T-helper 2 cell treated with Interferon-gamma antibody and Interleukin-4, amounts not matched to agents 5 μg/mL and 100 μg/mL, for 36 hours (primary cell): ENCODE measurements around the gene P4HA1.
"Not testable (repeated sequence)": the region's sequence is repeated elsewhere in the genome, so short reads cannot be mapped to it uniquely, and the experiment has no call there.

Source experiments
- DNase-seq: peaks from one replicate; pipeline ENCODE4 v3.0.0; 2021; ENCODE audit warnings: low spot score
- H3K27ac Mint-ChIP-seq: one replicate; pipeline ENCODE4 v1.8.0; 2021; ENCODE audit warnings: mild to moderate bottlenecking, mixed read lengths
- H3K27me3 Mint-ChIP-seq: one replicate; pipeline ENCODE4 v1.8.0; 2021; ENCODE audit warnings: low read depth, mixed read lengths
- H3K36me3 Mint-ChIP-seq: one replicate; pipeline ENCODE4 v1.8.0; 2021; ENCODE audit warnings: low read depth, mixed read lengths
- H3K4me1 Mint-ChIP-seq: one replicate; pipeline ENCODE4 v1.8.0; 2021; ENCODE audit warnings: low read depth, mixed read lengths
- H3K4me3 Mint-ChIP-seq: one replicate; pipeline ENCODE4 v1.8.0; 2022; ENCODE audit warnings: mild to moderate bottlenecking, moderate library complexity, mixed read lengths
- H3K9me3 Mint-ChIP-seq: one replicate; pipeline ENCODE4 v1.8.0; 2021; ENCODE audit warnings: mixed read lengths

P4HA1 gene

GRCh38 chr10:73043766-73044377 lies 52.8 kb downstream of the P4HA1 start:
- Mint-ChIP-seq H3K27ac (no peak overlapping the region), H3K36me3 (peaks cover 30% of the 10 kb centered on the region)

GRCh38 chr10:73043319-73043718 lies 53.3 kb downstream of the P4HA1 start:
- Mint-ChIP-seq H3K4me3 (no peak overlapping the region), H3K4me1 (peaks cover 8% of the 10 kb centered on the region), H3K36me3 (peaks cover 30% of the 10 kb centered on the region), H3K27me3 (no peaks in the 10 kb centered on the region), H3K27ac (no peak overlapping the region), H3K9me3 (no peaks in the 10 kb centered on the region)
- DNase-seq: no peak

More at GRCh38 chr10:73043766-73044377, 52.8 kb downstream of the P4HA1 start:
- Mint-ChIP-seq H3K4me3 (no peak overlapping the region), H3K4me1 (peaks cover 8% of the 10 kb centered on the region), H3K9me3 (no peaks in the 10 kb centered on the region), H3K27me3 (no peaks in the 10 kb centered on the region)
- DNase-seq: no peak

- Mint-ChIP-seq H3K27me3 (no peaks in the 10 kb centered on the region), H3K4me1 (peaks cover 8% of the 10 kb centered on the region)
These were observed 54.5 kb downstream of the P4HA1 start for GRCh38 chr10:73042130-73042529.

GRCh38 chr10:73039635-73040034 lies 57.0 kb downstream of the P4HA1 start:
- no peak for DNase-seq
- H3K27me3 Mint-ChIP-seq: no peaks in the 10 kb centered on the region
- no peaks in the 10 kb centered on the region for H3K9me3 Mint-ChIP-seq
- H3K27ac Mint-ChIP-seq: no peak overlapping the region
- H3K4me1 Mint-ChIP-seq: peaks cover 2% of the 10 kb centered on the region
- no peak overlapping the region for H3K4me3 Mint-ChIP-seq
- H3K36me3 Mint-ChIP-seq: peaks cover 22% of the 10 kb centered on the region

More at GRCh38 chr10:73042130-73042529, 54.5 kb downstream of the P4HA1 start:
- DNase-seq: no peak
- no peak overlapping the region for H3K27ac Mint-ChIP-seq
- no peaks in the 10 kb centered on the region for H3K9me3 Mint-ChIP-seq
- H3K36me3 Mint-ChIP-seq: peaks cover 29% of the 10 kb centered on the region
- H3K4me3 Mint-ChIP-seq: no peak overlapping the region

DNA sequence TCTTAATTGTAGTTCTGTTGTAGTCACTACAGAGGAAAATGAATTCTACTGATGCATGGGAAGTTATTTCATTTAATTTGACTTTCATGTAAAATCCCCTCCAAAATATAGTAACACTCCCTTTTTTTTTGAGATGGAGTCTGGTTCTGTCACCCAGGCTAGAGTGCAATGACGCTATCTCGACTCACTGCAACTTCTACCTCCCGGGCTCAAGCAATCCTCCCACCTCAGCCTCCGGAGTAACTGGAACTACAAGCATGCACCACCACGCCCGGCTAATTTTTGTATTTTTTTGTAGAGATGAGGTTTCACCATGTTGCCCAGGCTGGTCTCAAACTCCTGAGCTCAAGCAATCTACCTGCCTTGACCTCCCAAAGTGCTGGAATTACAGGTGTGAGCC lies 60.4 kb downstream of the P4HA1 start:
- not testable (repeated sequence) for H3K27me3 Mint-ChIP-seq, H3K9me3 Mint-ChIP-seq, H3K27ac Mint-ChIP-seq, DNase-seq, H3K4me3 Mint-ChIP-seq, H3K4me1 Mint-ChIP-seq
- peaks cover 29% of the 10 kb centered on the region for H3K36me3 Mint-ChIP-seq

DNA sequence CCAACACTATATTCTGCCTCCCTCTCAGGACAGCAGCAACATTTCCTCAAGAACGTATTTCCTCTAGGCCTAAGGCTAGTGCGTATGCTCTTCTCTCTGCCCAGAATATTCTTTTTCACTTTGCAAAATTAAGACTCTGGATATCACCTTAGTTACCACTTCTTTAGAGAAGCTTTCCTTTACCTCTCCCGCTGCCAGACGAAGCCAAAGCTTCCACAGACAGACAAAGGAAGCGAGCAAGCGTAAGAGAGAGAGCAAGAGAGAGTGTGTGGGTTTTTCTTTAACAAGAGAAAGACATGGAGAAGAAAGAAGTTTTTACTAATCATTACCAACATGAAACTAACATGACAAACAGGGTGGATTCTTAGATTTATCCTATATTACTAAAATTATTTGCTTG lies 64.1 kb downstream of the P4HA1 start:
- Mint-ChIP-seq H3K27me3 (no peaks in the 10 kb centered on the region), H3K27ac (no peak overlapping the region), H3K36me3 (peaks cover 39% of the 10 kb centered on the region)

GRCh38 chr10:73026623-73027022 lies 70.0 kb downstream of the P4HA1 start:
- H3K4me1 Mint-ChIP-seq: peaks cover 25% of the 10 kb centered on the region
- peaks cover 61% of the 10 kb centered on the region for H3K36me3 Mint-ChIP-seq

More for the DNA sequence above, 64.1 kb downstream of the P4HA1 start:
- Mint-ChIP-seq H3K4me3 (no peak overlapping the region), H3K4me1 (no peaks in the 10 kb centered on the region), H3K9me3 (no peaks in the 10 kb centered on the region)
- no peak for DNase-seq

GRCh38 chr10:73023455-73024070 lies 73.1 kb downstream of the P4HA1 start:
- H3K27ac Mint-ChIP-seq: peak overlapping the region; percentile 37
- not testable (repeated sequence) for H3K9me3 Mint-ChIP-seq, DNase-seq, H3K4me3 Mint-ChIP-seq, H3K27me3 Mint-ChIP-seq
- peaks cover 38% of the 10 kb centered on the region for H3K4me1 Mint-ChIP-seq
- peaks cover 84% of the 10 kb centered on the region for H3K36me3 Mint-ChIP-seq

More at GRCh38 chr10:73026623-73027022, 70.0 kb downstream of the P4HA1 start:
- H3K9me3 Mint-ChIP-seq, H3K27me3 Mint-ChIP-seq, DNase-seq, H3K27ac Mint-ChIP-seq, H3K4me3 Mint-ChIP-seq: not testable (repeated sequence)

GRCh38 chr10:73022961-73023360 lies 73.7 kb downstream of the P4HA1 start:
- Mint-ChIP-seq H3K27ac (peak overlapping the region; percentile 78), H3K4me1 (peaks cover 38% of the 10 kb centered on the region), H3K36me3 (peaks cover 86% of the 10 kb centered on the region)
- DNase-seq: peak; percentile 33
- not testable (repeated sequence) for H3K27me3 Mint-ChIP-seq, H3K4me3 Mint-ChIP-seq, H3K9me3 Mint-ChIP-seq

DNA sequence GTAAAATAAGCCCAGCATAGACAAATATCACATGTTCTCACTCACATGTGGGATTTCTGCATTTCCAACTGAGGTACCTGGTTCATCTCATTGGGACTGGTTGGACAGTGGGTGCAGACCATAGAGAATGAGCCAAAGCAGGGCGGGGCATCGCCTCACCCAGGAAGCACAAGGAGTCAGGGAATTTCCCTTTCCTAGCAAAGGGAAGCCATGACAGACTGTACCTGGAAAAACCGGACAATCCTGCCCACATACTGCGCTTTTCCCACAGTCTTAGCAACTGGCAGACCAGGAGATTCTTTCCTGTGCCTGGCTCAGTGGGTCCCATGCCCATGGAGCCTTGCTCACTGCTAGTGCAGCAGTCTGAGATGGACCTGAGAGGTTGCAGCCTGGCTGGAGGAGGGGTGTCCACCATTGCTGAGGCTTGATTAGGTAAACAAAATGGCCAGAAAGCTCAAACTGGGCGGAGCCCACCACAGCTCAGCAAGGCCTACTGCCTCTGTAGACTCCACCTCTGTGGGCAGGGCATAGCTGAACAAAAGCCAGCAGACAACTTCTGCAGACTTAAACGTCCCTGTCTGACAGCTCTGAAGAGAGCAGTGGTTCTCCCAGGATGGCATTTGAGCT lies 75.0 kb downstream of the P4HA1 start:
- H3K27me3 Mint-ChIP-seq, H3K9me3 Mint-ChIP-seq, H3K4me3 Mint-ChIP-seq, H3K27ac Mint-ChIP-seq, DNase-seq: not testable (repeated sequence)
- peaks cover 77% of the 10 kb centered on the region for H3K36me3 Mint-ChIP-seq
- H3K4me1 Mint-ChIP-seq: peaks cover 37% of the 10 kb centered on the region

DNA sequence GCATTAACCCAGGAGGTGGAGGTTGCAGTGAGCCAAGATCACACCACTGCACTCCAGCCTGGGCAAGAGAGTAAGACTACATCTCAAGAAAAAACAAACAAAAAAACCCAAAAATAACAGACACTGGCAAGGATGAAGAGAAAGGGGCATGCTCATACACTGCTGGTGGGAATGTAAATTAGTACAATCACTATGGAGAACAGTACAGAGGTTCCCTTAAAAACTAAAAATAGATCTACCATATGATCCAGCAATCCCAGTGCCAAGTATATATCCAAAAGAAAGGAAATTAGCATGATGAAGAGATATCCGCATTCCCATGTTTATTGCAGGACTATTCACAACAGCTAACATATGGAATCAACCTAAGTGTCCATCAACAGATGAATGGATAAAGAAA lies 75.6 kb downstream of the P4HA1 start:
- Mint-ChIP-seq H3K27me3 (no peaks in the 10 kb centered on the region), H3K36me3 (peaks cover 76% of the 10 kb centered on the region), H3K4me3 (no peak overlapping the region), H3K4me1 (peaks cover 34% of the 10 kb centered on the region), H3K9me3 (no peaks in the 10 kb centered on the region), H3K27ac (no peak overlapping the region)
- DNase-seq: no peak

DNA sequence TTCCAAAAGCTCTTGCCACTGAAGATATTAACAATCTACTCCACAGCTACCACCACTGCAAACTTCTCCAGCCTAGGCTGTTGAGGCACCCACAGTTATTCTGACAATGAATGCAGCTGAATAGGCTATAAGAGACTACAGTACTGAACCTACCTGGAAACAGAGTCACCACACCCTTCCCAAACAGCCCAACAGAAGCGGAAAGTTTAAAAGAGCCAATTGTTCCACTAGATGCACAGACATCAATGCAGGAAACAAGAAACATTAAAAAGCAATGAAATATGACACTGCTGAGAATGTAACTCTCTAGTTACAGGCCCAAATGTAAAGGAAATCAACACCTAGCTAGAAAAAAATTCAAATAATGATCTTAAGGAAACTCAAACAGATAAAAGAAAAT lies 77.6 kb downstream of the P4HA1 start:
- Mint-ChIP-seq H3K9me3 (no peaks in the 10 kb centered on the region), H3K27me3 (no peaks in the 10 kb centered on the region), H3K36me3 (peaks cover 70% of the 10 kb centered on the region), H3K27ac (peak overlapping the region; percentile 20), H3K4me3 (no peak overlapping the region), H3K4me1 (peaks cover 25% of the 10 kb centered on the region)
- DNase-seq: no peak

DNA sequence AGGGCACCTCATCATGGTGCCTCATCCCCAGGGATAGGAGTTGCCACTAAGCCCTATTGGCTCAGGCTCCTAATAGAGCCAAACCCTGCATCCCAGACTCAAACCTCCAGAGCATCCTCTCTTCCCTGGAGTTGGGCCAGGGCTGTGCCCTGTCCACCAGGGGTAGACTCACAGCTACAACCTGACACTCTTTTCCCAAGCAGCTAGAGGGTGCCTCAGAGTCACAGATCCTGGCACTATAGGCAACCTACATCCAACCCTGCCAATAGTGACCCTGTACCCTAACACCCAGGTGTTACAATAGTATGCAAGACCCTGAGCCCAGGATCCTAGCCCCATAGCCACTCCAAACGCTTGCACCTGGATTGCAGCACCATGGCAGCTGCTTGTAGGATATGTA lies 78.0 kb downstream of the P4HA1 start:
- DNase-seq: no peak
- Mint-ChIP-seq H3K27ac (peak overlapping the region; percentile 20), H3K4me1 (peaks cover 24% of the 10 kb centered on the region), H3K9me3 (no peaks in the 10 kb centered on the region), H3K36me3 (peaks cover 69% of the 10 kb centered on the region), H3K27me3 (no peaks in the 10 kb centered on the region), H3K4me3 (no peak overlapping the region)

- Mint-ChIP-seq H3K9me3 (no peaks in the 10 kb centered on the region), H3K4me1 (peaks cover 20% of the 10 kb centered on the region), H3K27me3 (no peaks in the 10 kb centered on the region), H3K36me3 (peaks cover 68% of the 10 kb centered on the region), H3K4me3 (no peak overlapping the region), H3K27ac (no peak overlapping the region)
- DNase-seq: no peak
These were observed 78.6 kb downstream of the P4HA1 start for GRCh38 chr10:73017955-73018480.
